Cerebellar nuclear complex (tissue), 1 donor: Measurements from ENCODE around the gene SS18L1.
"Not testable (repeated sequence)": the region's sequence is repeated elsewhere in the genome, so short reads cannot be mapped to it uniquely, and the experiment has no call there.

Experiments
- DNase-seq, 2 experiments: peaks; one replicate each; lab custom pipeline; 2025; lab: John Stamatoyannopoulos, UW

Gene SS18L1

DNA sequence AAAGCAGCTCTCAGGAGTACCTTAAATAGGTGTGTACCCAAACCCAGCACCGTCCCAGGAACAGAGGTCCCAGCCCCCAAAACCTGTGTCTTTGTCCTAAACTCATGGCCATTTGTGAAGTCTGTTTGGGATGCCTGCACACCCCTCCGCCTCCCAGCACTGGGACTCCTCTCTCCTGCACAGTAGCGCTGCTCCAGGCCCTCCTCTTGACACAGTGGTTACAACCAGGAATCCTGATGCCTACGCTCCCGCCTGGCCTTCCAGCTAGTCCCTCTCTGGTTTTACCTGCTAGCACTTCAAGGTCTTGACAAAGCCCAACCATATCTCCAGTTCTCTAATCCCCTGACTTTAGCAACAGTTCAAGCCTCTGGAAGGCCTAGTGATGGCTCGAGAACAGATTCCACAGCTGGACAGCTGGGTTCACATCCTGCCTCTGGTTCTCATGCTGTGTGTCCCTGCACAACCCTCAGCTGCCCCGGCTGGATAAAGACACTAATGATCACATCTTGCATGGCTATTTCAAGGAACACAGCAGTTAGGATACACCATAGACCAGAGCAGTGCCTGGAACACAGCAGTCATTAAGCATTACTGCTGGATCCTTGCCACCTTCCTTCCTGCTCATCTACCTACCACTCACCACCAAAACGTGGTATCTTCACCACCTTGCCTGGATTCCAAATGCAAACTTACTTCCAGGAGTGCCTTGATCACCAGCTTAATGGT lies 5.9 kb upstream of the SS18L1 start:
- no peak for DNase-seq

DNA sequence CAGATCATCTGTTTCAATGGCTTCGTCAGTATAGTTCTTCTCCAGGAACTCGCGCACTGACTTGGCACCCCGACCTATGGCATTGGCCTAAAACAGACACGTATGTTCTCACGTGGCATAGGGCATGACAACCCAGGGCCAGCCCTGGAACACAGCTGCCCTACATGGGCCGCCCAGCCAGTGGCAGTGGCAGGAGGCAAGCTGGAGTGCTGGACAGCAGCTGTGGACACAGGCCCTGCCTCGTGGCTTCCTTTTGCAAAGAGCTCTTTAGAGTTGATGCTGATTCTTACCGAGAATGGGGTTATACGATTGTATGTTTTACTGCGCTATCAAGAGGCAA lies 5.4 kb upstream of the SS18L1 start:
- no peak for DNase-seq

DNA sequence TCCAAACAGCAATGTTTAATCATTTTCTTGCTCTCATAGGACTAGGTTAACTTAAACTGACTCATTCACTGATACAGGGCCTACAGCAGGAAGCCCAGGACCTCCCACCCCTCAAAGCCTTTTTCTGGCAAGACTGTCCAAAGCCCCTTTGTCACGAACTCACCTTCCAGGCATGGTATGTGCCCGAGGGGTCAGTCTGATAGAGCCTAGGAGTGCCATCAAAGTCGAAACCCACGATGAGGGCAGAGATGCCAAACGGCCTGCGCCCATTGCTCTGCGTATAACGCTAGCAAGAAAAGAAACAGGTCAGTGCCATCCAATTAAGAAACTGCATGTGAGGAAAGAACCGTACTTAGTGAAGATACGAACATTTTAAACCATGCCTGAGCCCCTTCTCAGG lies 4.7 kb upstream of the SS18L1 start:
- DNase-seq = no peak

DNA sequence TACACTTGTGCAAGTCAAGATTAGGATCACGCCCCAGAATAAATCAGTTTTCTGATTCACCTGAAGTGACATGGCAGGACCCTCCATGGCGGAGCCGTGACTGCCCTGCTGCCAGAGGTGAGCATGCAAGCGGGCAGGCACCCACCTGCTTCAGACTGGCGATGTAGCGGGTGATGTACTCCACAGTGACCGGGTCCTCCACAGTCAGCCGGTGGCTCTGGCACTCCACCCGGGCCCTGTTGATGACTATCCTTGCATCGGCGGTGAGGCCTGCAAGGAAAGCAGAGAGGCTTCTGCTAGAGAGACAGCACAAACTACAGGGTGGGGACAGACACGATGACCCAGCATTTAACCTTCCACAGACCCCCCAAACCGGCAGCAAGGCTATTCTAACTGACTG lies 3.9 kb upstream of the SS18L1 start:
- no peak for DNase-seq

DNA sequence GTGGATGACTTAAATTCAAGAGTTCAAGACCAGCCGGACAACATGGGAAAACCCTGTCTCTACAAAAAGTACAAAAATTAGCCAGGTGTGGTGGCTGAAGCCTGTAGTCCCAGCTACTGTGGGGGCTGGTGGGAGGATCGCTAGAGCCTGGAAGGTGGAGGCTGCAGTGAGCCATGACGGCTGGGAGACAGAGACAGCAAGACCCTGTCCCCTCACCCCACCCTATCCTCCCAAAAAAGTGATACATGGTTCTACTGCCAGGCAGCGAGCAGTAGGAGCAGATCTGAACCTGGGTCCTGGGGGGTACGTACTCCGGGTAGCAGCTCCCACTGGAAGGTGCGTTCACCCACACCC lies 2.5 kb upstream of the SS18L1 start:
- DNase-seq = no peak

DNA sequence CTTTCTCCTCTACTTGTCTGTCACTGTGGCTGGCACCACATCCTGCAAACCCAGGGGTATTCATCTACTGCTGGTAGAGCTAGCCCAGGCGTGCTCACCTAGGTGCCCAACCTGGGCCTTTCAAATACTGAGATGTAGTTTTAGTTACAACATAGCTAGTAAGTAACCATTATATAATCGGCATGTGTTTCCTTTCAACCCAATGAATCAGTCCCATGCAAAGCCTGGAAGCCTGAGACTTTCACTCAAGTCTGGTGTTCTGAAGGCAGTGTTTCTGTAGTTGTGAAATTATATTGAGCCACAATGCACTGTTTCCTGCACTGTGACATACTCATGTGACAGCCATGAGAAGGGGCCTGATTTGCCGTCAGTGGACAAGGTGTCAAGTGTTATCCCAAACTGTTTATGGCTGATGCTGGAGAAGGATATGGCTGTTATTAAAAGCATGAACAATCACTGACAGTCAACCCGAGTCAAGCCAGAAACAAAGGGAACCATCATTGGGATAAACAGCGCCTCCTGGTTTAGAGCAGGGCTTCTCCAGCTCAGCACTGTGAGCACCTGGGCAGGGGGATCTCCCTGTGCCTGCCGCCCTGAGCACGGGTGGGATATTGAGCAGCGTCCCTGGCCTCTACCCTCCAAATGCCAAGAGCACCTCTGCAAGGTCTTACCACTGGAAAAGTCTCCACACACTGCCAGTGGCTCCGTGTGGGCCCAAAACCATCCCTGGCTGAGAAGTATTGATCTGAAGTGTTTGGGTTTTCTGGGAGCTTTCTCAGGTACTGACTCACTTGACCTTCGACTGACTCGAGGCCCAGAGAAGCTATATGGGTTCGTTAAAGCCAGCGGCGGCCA lies 1.9 kb upstream of the SS18L1 start:
- DNase-seq = no peak

DNA sequence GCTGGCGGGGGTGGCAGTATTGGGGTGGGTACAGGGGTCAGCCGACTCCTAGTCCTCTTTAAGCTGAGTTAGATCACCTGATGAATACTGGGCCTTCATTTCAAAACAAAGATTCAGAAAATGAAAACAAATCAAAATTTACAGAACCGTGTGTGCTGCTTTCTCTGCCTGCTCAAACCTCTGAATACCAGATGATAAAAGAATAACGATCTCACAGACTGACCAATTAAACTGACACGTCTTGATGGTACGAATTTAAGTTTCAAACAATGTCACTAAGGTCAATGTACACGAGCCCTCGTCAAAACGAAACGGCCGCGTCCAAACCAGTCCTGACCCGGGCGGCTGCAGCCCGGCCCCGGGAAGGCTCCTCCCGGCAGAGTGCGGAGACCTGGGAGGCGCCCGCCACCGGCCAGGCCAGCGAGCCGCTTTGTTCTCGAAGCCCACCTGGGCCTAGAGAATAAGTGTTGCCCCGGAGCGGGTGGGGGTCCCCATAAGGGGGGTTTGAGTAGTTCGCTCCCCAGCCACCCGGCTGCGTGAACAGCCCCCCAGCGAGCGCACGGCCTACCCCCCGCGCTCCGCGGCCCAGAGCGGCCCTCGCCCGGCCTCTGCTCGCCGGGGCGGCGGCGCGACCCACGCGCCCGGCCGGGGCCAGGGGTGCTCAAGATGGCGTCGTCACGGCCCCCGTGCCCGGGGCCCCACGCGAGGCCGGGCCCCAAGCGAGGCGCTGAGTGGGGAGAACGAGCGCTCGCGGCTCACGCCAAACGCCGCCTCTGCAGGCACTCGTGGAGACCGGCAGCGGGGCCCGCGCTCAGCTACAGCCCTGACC lies 1.1 kb upstream of the SS18L1 start:
- no peak for DNase-seq

DNA sequence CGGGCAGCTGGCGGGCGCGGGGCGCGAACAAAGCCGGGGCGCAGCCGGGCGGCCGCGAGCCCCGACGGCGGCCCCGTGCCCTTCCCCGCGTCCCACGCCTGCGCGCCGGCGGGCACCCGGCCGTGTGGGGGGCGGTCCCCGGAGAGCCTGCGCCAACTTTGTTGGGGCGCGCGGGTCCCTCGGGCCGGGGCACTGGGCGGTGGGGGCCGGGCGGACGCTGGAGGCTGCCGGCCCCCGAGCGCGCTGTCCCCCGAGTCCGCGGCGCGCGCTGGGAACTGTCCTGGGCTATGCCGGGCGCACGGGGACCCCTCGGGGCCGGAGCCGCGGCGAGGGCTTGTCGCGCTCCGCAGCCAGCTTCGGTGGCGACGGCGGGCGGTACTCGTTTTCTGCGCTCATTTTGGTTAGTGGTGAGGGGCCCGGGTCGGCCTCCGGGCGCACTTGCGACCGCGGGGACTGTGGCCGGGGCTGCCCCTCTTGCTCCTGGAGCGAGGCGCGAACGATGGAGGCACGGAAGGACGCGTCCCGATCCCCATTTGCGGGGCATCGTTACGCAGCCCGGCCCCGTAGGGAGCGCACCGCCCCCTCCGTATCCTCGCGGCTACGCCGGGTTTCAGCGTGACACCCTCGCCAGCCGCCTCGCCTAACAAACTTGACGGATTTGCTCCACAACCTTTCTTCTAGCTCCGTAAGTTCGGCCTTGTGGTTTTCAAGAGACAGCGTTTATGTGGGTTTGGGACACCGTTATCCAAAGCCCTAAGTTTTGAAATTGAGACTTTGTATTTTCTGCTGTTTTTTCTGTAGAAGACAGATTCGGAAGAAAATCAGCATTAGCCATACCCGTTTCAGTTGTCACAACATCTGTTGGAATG lies 622 bp downstream of the SS18L1 start:
- DNase-seq = no peak

DNA sequence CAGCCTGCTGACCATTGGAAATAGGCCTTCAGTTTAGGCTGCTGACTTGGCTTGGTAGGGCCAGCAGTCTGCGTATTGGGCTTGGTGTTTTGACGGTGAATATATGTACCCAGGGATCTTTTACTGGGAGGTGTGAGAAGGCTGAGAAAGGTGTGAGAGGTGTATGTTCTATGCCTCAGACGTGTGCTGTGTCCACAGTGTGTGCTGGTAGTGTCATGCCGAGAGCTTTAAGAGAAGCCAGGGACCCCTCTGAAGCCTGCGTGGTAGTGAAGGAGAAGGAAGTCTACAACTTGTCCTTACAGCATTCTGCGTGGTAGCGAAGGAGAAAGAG lies 2.1 kb downstream of the SS18L1 start:
- DNase-seq = no peak

DNA sequence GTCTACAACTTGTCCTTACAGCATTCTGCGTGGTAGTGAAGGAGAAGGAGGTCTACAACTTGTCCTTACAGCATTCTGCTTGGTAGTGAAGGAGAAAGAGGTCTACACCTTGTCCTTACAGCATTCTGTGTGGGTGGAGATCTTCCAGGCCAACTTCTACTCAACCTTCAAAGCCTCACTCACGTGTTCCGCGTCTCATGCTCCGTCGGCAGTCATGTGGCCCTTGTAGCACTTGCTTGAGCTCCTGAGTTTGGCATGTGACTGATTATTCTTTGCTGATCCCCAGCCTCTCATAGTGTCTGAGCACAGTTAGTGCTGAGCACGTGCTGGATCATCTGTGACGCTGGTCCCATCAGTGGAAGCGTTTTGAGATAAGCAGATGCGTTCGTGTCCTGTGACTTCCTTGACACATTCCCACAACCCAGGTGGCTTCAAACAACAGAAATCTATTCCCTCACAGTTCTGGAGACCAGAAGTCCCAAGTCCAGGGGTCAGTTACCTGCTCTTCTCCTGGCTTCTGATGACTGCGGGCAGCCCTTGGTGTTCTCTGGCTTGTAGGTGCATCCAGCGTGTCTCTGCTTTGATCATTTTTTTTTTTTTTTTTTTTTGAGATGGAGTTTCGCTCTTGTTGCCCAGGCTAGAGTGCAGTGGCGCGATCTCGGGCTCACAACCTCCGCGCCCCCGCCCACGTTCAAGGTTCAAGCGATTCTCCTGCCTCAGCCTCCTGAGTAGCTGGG lies 2.6 kb downstream of the SS18L1 start:
- no peak for DNase-seq

DNA sequence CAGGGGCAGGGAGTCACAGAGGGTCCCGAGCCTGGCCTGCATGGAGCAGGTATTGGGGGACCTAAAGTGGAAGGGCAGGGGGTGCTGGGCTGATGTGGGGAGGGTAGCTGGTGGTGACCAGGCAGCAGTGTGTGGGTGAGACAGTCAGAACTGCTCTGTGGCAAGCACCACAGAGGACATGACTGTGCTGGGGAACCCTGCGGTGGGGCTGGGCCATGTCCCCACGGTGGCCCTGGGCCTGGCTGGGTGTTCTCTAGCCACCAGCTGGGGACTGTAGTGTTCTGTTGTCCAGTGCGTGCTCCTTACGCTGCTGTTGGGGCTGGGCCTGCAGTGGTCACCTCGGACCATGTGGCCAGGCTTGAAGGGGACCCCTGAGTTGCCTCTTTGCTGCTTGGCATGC lies 3.6 kb downstream of the SS18L1 start:
- no peak for DNase-seq

DNA sequence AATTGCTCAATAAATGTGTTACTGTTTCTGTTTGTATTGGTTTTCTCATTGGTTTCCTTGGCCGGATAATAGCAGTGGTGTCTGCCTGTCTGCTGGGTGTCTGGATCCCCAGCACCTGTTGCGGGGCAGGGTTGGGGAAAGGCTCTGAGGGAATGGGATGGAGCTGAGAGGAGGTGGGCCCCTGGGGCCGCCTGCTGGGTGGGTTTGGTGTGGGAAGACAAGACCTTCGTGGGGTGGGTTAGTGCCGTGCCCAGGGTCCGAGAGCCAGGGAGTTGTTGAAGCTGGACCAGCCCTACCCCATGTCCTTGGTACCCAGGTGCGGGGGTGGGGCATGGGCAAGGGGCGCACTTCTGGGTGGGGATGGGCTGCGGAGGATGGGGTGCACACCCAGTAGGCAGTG lies 4.0 kb downstream of the SS18L1 start:
- DNase-seq = no peak

DNA sequence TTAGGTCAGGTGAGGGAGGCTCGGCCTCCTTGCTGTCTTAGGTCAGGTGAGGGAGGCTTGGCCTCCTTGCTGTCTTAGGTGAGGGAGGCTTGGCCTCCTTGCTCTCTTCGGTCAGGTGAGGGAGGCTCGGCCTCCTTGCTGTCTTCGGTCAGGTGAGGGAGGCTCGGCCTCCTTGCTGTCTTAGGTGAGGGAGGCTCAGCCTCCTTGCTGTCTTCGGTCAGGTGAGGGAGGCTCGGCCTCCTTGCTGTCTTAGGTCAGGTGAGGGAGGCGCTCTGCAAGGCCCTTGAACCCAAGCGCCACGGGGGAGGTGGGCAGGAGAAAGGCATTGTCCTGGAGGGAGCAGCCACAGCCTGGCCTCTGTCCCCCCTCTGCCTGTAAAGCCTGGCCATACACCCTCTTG lies 4.8 kb downstream of the SS18L1 start:
- DNase-seq = not testable (repeated sequence)

DNA sequence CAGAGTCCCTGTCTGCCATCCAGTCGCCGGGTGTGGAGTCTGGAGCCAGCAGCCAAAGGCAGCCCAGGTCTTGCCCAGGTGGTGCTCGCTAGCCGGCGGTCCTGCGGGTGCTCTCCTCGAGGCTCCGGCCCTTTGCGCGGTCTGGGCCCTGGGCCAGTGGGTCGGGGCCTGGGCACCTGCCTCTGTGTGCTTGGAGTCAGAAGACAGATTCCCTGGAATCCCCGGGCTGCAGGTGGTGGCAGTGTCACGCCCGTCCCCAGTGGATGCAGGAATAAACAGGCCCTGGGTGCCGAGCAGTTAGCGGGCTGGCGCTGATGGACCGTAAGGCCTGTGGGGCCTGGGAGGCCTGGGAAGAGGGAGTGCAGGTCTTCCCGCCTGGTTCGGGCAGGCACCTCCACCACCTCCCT lies 5.3 kb downstream of the SS18L1 start:
- DNase-seq = no peak

DNA sequence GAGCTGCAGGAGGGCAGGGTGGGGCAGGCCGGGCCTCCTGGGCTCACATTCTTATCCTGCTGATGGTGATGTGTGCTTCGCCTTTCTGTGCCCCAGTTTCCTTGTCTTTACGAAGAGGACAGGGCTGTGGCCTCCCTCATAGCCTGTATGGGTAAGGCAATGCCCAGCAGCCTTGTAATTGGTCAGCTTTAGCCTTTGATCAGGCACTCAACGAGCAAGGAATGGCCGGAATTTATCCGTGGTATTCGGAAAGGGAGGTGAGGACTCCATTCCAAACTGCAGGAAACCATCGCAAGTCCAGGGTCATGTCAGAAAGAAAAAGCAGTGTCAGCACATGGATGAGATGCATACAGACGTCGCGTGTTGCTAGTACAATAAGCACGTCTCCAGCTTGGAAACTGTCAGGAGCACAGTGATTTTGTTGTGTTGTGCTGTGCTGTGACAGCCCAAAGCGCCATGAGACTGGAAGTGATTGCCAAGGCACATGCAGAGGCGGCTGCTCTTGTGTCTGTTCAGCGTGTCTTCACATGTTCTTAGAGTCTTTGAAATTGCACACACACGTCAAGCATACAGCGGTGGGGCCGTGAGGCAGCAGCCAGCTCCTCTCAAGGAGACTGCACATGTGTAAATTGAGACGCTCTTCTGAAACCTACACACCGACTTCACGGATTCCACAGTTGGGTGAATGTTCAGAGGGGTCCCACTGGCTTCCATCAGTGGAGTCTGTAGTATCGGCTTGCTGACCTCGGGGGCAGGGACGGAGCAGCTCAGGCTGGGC lies 6.2 kb downstream of the SS18L1 start:
- no peak for DNase-seq

DNA sequence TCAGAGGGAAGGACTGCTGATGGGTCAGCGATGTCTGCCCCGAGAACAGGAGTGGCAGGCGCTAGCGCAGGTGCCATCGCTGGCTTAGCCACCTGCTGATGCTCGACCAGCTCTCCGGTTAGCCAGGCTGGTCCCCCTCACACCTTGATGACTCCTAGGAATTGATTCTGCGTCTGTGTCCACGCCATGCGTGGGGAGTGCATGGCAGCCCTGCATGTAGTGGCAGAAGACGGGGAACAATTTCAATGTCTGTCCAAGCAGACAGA lies 6.7 kb downstream of the SS18L1 start:
- no peak for DNase-seq

DNA sequence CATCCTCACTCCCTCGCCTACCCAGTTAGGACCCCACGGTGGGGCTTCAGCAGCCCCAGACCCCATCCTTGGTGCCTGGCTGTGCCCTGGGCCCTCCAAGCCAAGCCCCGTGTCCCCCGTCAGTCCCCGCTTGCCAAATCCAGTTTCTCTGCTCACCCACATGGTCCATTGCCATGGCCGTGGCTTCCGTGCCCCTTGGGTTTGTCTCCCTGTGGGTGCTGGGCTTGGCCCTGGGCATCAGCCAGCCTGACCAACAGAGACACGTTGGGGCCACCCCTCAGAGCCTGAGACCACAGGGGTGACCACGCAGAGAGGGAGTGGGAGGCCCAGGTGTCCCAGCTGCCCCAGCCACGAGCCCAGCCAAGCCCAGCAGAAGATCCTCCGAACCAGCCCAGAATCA lies 7.7 kb downstream of the SS18L1 start:
- DNase-seq = no peak

DNA sequence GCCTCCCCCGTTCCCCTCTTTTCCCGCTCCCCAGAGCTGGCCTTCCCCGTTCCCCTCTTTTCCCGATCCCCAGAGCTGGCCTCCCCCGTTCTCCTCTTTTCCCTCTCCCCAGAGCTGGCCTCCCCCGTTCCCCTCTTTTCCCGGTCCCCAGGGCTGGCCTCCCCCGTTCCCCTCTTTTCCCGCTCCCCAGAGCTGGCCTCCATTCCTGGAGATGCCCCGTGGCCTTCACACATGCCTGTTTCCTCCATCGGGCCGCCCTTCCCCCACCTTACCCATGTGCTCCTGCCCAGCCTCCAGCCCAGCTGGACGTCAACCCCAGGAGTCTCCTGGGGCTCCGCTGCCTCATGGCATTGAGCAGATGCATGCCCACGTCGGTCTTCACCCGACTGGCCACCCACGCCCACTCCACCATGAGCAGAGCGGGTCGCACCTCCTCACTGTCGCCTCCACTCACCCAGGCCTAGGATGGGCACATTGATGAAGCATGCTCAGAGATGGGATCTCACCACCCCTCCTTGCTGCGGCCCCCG lies 8.3 kb downstream of the SS18L1 start:
- no peak for DNase-seq

DNA sequence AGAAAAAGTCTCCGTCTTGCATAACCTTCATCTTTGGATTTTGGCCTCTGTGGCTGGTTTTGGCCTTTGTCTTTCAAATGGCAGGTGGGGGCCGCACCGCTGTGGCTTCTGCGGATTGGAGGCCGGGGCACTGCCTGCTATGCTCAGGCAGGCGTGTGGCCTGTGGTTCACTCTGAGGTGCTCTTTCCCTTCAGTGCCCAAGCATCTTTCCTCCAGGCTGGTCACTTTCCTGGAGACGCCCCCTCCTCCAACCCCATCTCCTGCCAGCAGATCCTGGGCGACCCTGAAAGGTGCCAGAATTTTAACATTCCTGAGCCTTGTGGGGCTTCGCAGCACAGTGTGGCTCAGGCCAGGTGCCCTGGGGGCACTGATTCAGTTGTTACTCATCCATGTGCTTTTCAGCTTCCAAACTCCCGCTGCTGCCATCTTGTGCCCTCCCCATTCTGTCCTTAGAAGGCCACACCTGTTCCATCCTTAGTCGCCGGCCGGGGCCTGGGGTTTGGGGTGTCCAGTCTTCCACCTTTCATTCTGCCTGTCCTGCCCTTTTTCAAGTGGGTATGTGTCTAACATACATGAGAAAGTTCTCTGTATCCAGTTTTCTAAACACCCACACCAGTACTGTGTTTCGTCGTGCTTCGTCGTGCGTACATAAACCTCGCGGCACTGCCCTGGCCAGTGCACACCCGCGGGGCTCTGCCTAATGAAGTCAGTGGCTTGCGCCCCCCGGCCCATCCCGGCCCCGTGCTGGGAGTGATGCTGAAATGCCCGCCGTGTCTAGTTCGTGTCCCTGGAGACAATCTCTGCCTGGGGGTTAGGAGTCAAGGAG lies 12.1 kb downstream of the SS18L1 start:
- DNase-seq = no peak

DNA sequence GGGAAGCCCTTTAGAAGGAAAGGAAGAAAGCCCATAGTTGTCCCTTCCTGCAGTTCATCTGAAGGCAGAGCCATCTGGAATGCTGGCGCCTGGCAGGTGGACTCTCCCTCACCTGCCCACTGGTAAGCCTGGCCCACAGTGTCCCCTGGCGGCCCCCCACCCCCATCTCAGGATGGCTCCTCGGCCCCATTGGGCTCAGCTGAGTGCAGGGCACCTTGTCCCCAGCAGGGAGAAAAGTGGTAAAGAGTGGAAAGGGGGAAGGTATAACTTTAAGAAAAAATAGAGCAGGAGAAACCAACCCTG lies 12.6 kb downstream of the SS18L1 start:
- DNase-seq = no peak
